Stomach (tissue), 9 donors: ENCODE results near the gene NNMT. TPM values are rescaled to one million over a fixed set of nuclear protein-coding genes. Genes with fewer than 3 reads are reported as not detected.

Experiments used
- DNase-seq, 2 donors: peaks; one replicate each; pipeline versions ENCODE4 v3.0.0 to v3.0.0-alpha.2; 2013 to 2019
- H3K27ac ChIP-seq, 5 donors: fragments of 200-600 bp in 4 of 5; sonication (generic) in 4 of 5; one replicate each; pipeline ENCODE4 v1.5.1; 2013 to 2019; ENCODE audit warnings: mild to moderate bottlenecking in 1 of 5, moderate library complexity in 1 of 5
- H3K27me3 ChIP-seq, 3 donors: fragments of 200-600 bp; sonication (generic); one replicate each; pipeline ENCODE4 v1.5.1; 2017 to 2019; ENCODE audit warnings: mixed run types in 1 of 3
- H3K36me3 ChIP-seq, 4 donors: fragments of 200-600 bp; sonication (generic); 1 replicate in 3 of 4; 2 replicates in 1 of 4; pipeline ENCODE4 v1.5.1; 2016 to 2019
- H3K4me1 ChIP-seq, 4 donors: fragments of 200-600 bp; sonication (generic); one replicate each; pipeline ENCODE4 v1.5.1; 2016 to 2019
- H3K4me3 ChIP-seq, 4 donors: fragments of 200-600 bp; sonication (generic) in 3 of 4; one replicate each; pipeline ENCODE4 v1.5.1; 2016 to 2019; ENCODE audit warnings: mild to moderate bottlenecking in 1 of 4
- H3K9me3 ChIP-seq, 4 donors: fragments of 200-600 bp; sonication (generic); one replicate each; pipeline ENCODE4 v1.5.1; 2016 to 2019
- CTCF ChIP-seq, 7 experiments: fragments of 450-650 bp in 4 of 7; fragments of 200-600 bp in 3 of 7; sonication (generic) in 3 of 7; IDR thresholded peaks; one replicate each; pipeline ENCODE4 v1.5.1; 2016 to 2019; ENCODE audit warnings: antibody characterized with exemption in 7 of 7, control low read depth in 2 of 7, mild to moderate bottlenecking in 1 of 7
- EP300 ChIP-seq: sonication (generic); formaldehyde crosslinking; IDR thresholded peaks from one replicate; pipeline ENCODE4 v1.6.1; 2017; ENCODE audit warnings: antibody characterized with exemption
- POLR2A ChIP-seq, 4 donors: fragments of 450-650 bp; IDR thresholded peaks; one replicate each; pipeline ENCODE4 v1.6.1; 2016; ENCODE audit warnings: antibody characterized with exemption in 4 of 4, control low read depth in 2 of 4, mild to moderate bottlenecking in 1 of 4, moderate library complexity in 1 of 4
- POLR2AphosphoS5 ChIP-seq, 3 donors: sonication (generic); formaldehyde crosslinking; IDR thresholded peaks; one replicate each; pipeline ENCODE4 v1.6.1; 2016; ENCODE audit warnings: antibody characterized with exemption in 3 of 3
- WGBS, 5 donors: extraction: QIAGEN DNeasy Blood & Tissue Kit in 3 of 5; methylation state at CpG; one replicate each; pipeline versions ENCODE4 v1.1.5 to v1.1.7; 2013 to 2018; 5-methylcytosine and 5-hydroxymethylcytosine counted together
- intact Hi-C: fragments of 100-400 bp; cut with DNase I; formaldehyde crosslinking; loops from one replicate; pipeline ENCODE4 v1.15.1; 2023; ENCODE audit warnings: low total_unique reads
- polyA plus RNA-seq, 3 donors: library from polyadenylated mRNA; stranded (reverse); fragments of 200-250 nt; gene quantifications; one replicate each; pipeline ENCODE4 v1.2.3, GENCODE V29; 2013
- total RNA-seq, 5 donors: library from RNA; depleted of rRNA; stranded (reverse); fragments of >200 nt; gene quantifications; one replicate each; pipeline versions ENCODE4 v1.1.0 to v1.2.3, GENCODE V29; 2014 to 2016
- donor health status: healthy with polysubstance abuse.
- donor health status: Bipolar disorder and iron deficiency.
- donor health status: healthy.

NNMT gene
- total and polyA plus RNA-seq, 8 donors = 35.1 to 451 (median 279) TPM

DNA sequence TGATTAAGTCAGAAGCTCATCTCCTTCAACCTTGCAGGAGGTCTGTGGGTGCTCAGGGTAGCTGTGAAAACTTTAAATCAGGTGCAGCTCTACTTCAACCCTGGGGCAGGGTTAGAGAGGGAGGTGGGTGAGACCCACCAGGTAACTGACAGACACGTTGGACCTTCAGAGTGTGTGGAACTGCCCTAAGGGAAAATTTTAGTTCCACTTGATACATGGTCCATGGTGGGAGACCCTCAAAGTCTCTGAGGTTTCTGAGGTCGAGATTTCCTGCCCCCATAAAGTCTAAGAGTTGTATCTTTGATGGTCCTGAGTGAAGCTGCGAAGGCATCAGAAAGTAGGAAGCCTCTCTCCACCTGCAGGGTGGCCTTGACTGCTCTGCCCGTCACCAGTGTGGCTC, 23.9 kb upstream of the NNMT start:
- intact Hi-C loops = no loop called here
- no peak for DNase-seq
- Histone ChIP-seq H3K4me1 (no peaks in the 10 kb centered on the region), H3K9me3 (no peaks in the 10 kb centered on the region), H3K36me3 (peaks cover 0 to 9% (median 0%) of the 10 kb centered on the region in 4 donors), H3K27ac (no peak overlapping the region), H3K4me3 (no peak overlapping the region), H3K27me3 (peaks cover 0 to 31% (median 0%) of the 10 kb centered on the region in 3 donors)
- TF ChIP-seq CTCF (IDR thresholded peaks at IDR 0.05) = no peak
- no peak for TF ChIP-seq POLR2AphosphoS5 (IDR thresholded peaks at IDR 0.05)
- TF ChIP-seq EP300 = no peak
- no peak for TF ChIP-seq POLR2A (IDR thresholded peaks at IDR 0.05)
- 61 to 78% (median 67%) methylated on average over 4 of the region's 4 CpGs for WGBS, 5 donors

DNA sequence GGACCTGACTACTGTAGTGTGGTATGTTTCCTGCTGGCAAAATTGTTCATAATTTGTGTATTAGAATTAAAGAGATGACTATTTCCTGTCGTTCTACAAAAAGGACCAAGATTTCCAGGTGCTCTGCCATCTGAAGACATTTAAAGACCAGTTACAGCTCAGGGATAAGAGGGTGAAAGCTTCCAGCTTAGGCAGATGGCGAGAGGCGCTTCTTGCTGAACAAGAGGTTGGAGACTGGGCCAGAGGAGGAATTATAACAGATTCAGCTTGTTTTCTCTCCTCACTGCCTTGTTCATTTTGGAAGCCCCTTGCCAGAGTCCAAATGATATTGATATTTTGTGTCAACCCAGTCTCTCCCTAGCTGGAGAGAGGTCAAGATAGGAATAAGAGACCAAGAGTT, 23.1 kb upstream of the NNMT start:
- Histone ChIP-seq H3K36me3 (peaks cover 0 to 9% (median 0%) of the 10 kb centered on the region in 4 donors), H3K9me3 (no peaks in the 10 kb centered on the region), H3K27ac (no peak overlapping the region), H3K27me3 (peaks cover 0 to 31% (median 0%) of the 10 kb centered on the region in 3 donors), H3K4me1 (no peaks in the 10 kb centered on the region), H3K4me3 (no peak overlapping the region)
- DNase-seq = no peak
- intact Hi-C loops = no loop called here
- 85 to 100% (median 86%) methylated on average over 3 of the region's 3 CpGs for WGBS, 5 donors
- TF ChIP-seq EP300 = no peak
- no peak for TF ChIP-seq POLR2A (IDR thresholded peaks at IDR 0.05)
- no peak for TF ChIP-seq CTCF (IDR thresholded peaks at IDR 0.05)
- TF ChIP-seq POLR2AphosphoS5 (IDR thresholded peaks at IDR 0.05) = no peak

DNA sequence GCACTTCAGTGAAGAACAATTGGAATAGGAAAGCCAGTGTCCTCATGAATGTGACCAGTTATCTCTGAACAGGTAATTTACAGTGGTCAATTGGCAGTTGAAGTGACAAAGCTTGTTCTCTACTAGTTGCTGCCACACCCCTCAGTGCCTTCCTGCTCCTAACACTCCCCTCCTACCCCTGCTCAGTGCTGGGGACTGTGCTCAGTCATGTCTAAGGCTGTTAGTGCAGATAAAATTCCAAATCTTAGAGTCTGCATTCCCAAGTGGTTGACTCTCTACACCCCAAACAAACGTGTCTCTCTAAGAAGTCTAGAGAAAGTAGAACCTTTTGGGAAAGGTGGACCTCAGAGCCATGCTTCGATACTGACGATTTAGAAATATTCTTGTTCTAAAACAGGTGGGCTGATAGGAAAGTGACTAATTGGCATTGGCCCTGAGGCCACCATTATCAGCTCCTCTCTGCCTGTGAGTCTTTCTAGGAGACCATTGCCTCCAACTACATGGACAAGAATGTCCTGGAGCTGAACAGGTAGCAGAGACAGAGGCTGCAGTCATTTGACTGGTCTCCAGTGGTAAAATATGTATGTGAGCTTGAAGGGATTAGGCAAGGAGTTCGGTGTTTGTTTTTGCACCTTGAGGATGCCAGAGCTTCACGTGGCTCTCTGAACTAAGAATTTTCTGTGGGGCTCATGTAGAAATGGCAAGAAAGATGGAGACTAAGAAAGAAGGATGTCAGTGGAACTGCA, 22.1 kb upstream of the NNMT start:
- intact Hi-C loops = no loop called here
- Histone ChIP-seq H3K4me3 (no peak overlapping the region), H3K27me3 (peaks cover 0 to 31% (median 0%) of the 10 kb centered on the region in 3 donors), H3K36me3 (peaks cover 0 to 9% (median 0%) of the 10 kb centered on the region in 4 donors), H3K4me1 (no peaks in the 10 kb centered on the region), H3K27ac (no peak overlapping the region), H3K9me3 (no peaks in the 10 kb centered on the region)
- no peak for DNase-seq
- WGBS, 5 donors = 68 to 80% (median 75%) methylated on average over 5 of the region's 5 CpGs
- TF ChIP-seq POLR2A (IDR thresholded peaks at IDR 0.05) (no peak), POLR2AphosphoS5 (IDR thresholded peaks at IDR 0.05) (no peak), CTCF (IDR thresholded peaks at IDR 0.05) (no peak), EP300 (no peak)

DNA sequence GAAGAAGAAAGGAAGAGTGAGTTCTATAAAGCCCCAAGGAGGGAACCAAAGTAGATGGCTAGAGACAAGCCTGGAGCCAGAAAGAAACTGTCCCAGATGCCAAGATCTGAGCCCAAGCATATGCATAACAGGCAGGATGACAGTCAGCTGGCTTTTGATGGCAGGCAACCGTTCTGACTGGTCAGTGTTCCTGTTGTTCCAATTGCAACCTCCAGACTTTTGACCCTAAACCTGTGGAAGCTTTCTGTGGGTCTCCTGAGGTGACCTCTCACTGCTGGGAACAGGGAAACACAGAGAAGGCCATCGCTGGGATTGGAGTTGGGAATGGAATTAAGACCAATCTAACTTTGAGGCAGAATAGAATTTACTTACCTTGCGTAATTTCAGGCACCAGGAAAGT, 21.6 kb upstream of the NNMT start:
- WGBS, 5 donors = 62 to 75% (median 68%) methylated on average over 3 of the region's 3 CpGs

GRCh38 chr11:114275280-114275679, 20.9 kb upstream of the NNMT start:
- H3K4me1 ChIP-seq = peaks cover under 1 to 6% (median 3%) of the 10 kb centered on the region in 4 donors
- peaks cover 0 to 31% (median 0%) of the 10 kb centered on the region in 3 donors for H3K27me3 ChIP-seq
- no peak overlapping the region for H3K4me3 ChIP-seq
- intact Hi-C loops = no loop called here
- no peak overlapping the region for H3K27ac ChIP-seq
- WGBS, 5 donors = 56 to 78% (median 73%) methylated on average over 3 of the region's 3 CpGs
- no peaks in the 10 kb centered on the region for H3K9me3 ChIP-seq
- DNase-seq = peak in 1 of 2 donors; percentile 12
- TF ChIP-seq EP300 (no peak), CTCF (IDR thresholded peaks at IDR 0.05) (no peak), POLR2AphosphoS5 (IDR thresholded peaks at IDR 0.05) (no peak), POLR2A (IDR thresholded peaks at IDR 0.05) (no peak)
- H3K36me3 ChIP-seq = peaks cover 0 to 7% (median 0%) of the 10 kb centered on the region in 4 donors

More for the DNA sequence above, 21.6 kb upstream of the NNMT start:
- H3K4me3 ChIP-seq = no peak overlapping the region
- no peak overlapping the region for H3K27ac ChIP-seq
- no peak for TF ChIP-seq POLR2AphosphoS5 (IDR thresholded peaks at IDR 0.05)
- H3K36me3 ChIP-seq = peaks cover 0 to 9% (median 0%) of the 10 kb centered on the region in 4 donors
- DNase-seq = no peak
- no peaks in the 10 kb centered on the region for H3K4me1 ChIP-seq
- no peaks in the 10 kb centered on the region for H3K9me3 ChIP-seq
- intact Hi-C loops = no loop called here
- peaks cover 0 to 31% (median 0%) of the 10 kb centered on the region in 3 donors for H3K27me3 ChIP-seq
